ENCODE results near the gene PARVG.

Gene PARVG

DNA sequence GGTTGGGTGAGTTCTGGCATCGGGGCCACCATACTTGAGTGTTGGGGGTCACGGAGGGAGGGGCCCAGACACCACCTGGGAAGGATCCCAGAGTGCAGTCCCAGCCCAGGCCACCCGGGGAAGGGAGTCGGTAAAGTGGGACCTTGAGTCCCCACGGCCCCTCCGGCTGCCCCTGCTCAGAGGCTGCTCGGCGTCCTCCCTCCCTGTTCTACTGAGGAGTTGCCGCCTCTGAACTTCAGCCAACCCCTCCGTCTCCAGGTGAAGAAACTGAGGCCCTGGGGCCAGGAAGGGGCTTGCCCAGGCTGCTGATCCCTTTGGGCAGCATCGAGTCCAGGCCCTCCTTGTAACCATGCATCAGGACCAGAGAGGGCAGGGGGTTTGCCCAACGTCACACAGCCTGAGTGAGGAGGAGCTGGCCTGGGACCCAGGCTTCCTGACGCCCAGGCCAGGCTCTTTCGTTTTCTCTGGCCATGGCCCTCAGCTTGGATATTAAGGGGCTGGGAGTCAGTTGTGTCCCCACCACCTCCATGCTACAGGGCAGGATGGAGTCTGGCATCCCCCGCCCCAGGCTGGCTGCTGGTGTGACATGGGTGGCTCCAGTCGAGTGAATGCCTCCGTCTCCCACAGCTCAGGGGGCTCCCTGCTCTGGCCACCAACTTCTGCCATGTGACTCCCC, 1.3 kb downstream of the PARVG start:
- DNase-seq, result no peak

DNA sequence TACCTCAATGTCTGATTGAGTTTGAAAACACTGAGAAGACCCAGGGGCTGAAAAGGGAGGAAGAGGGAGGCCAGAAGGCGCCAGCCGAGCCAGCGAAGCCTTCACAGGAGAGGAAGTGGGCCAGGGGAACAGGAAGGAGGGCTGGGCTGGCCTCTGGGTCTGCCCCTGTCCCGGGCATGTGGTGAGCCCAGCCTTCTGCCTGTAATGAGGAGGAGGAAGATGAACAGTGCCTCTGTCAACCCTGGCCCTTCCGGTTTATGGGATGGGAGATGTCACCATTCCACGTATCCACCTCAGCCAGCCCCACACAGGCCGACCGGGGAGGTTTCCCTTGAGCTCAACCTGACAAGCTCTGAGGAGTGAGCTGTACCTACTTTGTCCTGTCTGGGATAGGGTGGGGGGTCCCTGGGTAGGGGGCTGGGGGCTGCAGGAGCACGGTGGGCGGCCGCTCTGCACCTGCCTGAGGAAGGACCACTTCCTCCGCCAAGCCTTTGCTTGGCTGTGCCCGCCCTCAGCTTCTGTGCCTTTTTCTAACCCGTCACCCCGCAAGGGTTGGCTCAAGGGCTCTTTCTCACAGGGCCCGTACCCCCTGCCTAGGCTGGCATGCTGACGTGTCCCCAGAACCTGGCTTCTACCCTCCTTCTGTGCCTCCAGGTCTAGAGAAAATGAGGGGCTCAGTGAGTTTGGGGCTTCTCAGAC, 2.0 kb downstream of the PARVG start:
- no peak for DNase-seq

DNA sequence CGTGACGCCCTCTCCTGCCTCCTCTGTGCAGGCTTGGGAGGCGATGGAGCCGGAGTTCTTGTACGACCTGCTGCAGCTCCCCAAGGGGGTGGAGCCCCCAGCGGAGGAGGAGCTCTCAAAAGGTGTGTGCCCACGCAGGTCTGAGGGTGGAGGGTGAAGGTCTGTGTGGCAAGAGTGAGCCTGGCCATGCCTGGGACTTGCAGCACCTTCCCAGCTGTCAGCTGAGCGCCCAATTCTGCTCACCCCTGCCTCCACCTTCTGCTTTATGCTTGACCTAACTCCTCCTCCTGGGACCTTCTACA, 2.5 kb downstream of the PARVG start:
- no peak for DNase-seq

DNA sequence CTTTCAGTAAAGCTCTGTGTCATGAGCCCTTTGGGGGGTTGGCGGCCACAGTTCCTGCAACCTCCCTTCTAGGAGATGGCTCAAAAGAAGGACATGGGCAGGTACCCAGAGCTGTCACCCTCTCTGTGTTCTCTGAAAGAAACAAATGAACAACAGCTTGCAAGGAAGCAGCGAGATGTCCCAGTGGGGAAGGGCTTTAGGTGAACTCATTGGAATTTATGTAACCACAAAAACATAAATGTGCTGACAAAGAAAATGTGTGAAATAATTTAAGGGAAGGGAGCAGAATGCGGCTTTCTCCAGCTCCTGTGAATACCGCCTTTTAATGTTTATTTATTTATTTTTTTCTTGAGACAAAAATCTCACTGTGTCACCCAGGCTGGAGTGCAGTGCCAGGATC, 3.3 kb downstream of the PARVG start:
- no peak for DNase-seq

DNA sequence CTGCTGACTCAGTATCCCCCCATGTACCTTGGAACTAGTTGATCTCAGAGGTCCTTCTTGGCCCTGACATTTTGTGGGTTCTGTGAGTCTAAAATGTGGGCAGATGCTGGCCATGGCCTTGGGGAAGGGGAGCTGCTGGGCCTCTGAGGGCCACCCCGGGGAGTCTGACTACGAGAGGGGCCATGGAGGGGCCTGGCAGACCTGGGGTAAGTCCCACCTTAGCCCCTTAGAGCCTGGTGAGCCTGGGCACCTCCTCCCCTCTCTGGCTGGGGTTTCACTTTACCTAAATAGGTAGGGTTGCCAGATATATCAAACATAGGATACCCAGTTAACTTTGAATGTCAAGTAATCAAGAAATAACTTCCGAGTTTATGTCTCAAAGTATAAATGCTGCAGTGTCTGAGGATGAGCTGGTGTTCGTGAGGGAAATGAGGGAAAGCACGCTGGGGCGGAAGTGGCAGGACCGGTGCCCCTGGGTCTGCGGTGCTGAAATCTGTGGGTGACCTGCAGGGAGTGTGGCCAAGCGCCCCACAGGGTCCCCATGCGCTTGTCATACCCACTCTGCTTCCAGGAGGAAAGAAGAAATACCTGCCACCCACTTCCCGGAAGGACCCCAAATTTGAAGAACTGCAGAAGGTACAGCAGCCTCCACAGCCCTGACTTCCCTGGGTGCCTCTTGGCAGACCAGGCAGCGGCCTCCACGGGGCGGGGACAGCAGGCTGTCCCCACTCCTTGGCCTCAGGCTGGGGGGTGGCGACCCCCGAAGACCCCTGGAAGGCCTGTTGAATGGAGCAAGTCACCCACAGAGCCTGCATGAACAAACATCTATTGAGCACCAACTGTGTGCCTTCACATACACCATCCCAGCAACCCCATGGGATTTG, 4.8 kb downstream of the PARVG start:
- DNase-seq, result no peak

DNA sequence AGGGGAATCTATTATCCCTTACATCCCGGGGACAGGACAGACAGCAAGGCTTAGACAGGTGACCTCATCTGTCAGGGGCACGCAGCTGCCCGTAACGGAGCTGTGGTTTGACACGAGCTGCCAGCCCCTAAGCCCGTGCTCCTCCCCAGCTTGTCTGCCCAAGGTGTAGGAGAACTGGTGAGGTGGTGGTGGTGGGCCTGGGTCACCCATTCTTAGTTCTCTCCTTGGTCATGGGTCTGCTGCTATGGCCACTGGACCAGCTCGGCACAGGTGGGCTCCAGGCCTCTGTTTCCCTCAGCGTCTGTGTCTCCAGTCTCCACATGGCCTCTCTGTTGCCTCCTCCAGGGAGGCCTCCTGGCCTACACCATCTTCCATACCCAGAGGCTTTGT, 5.4 kb downstream of the PARVG start:
- no peak for DNase-seq

DNA sequence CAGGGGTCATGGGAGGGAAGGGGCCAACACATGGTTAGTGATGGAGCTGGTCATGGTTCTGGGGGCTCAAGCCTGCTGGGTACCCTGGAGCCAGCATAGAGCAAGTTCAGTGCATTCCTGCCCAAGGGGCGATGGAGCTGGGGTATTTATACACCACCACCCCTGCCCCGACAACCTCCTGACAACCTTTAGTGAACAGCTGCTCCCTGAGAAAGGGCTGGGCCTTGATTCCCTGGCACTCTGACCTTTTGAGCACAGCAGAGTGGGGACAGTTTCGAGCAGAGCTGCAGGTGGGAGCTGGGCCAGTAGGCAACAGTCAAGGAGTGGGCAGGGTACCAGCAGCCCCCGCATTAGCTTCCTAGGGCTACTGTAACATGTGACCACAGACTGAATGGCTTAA, 6.0 kb downstream of the PARVG start:
- DNase-seq, result no peak

DNA sequence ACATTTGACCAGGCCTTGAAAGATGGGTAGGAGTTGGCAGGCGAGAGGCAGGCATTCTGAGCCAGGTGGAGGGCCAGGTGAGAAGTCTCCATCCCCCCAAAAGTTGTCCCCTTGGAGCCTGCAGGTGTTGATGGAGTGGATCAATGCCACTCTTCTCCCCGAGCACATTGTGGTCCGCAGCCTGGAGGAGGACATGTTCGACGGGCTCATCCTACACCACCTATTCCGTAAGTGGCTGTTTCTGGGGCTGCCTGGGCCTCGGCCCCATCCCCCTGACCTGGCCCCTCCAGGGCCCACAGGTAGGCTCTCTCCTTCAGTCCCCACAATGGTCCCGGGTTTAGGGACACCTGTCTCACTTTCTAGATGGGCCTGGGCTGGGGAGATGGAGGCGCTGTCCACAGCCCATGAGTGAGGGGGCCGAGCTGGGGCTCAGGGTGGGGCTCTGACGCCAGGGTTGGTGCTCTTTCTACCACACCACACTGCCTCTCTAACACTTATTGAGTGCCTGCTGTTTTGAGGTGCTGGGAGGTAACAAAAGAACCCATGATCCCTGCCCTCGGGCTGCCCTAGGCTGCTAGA, 7.0 kb downstream of the PARVG start:
- DNase-seq, result no peak

DNA sequence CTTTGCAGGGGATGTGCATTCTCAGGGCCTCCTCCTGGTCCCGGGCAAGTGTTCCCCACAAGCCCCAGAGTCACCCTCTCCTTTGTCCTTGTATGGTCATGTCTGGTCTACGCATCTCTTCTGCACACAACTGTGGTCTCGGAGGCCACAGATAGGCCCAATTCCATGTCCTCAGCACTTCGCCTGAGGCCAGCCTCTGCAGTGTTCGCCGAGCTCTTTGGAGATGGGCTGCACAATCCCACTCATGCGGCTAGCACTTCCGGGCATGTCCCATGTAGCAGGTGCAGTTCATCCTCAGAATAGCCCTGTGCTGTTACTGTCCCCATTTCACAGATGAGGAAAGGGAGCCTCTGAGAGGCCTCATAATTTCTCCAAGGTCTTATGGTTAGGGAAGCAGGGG, 7.6 kb downstream of the PARVG start:
- no peak for DNase-seq

DNA sequence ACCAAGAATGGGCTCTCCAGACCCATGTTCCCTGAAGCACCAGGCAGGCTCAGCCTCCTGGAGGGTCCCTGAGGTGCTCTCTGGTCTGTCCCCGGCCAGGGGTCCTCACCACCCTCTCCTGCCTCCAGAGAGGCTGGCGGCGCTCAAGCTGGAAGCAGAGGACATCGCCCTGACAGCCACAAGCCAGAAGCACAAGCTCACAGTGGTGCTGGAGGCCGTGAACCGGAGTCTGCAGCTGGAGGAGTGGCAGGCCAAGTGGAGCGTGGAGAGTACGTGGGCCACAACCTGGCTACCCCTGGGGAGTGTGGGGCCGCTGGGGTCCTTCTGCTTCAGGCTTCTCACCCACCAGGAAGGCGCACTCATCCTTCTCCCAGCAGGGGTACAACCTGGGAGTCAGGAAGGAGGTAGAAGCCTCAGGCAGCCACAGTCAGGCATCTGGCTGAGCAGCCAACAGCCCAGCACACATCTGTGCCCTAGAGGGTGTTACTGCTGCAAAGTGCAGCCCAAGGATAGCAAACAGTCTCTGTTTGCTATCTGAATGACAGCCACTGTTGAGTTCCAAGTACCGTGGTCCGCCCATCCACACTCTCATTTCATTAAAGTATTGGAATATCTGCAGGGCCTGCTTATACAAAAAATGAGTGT, 8.4 kb downstream of the PARVG start:
- no peak for DNase-seq

DNA sequence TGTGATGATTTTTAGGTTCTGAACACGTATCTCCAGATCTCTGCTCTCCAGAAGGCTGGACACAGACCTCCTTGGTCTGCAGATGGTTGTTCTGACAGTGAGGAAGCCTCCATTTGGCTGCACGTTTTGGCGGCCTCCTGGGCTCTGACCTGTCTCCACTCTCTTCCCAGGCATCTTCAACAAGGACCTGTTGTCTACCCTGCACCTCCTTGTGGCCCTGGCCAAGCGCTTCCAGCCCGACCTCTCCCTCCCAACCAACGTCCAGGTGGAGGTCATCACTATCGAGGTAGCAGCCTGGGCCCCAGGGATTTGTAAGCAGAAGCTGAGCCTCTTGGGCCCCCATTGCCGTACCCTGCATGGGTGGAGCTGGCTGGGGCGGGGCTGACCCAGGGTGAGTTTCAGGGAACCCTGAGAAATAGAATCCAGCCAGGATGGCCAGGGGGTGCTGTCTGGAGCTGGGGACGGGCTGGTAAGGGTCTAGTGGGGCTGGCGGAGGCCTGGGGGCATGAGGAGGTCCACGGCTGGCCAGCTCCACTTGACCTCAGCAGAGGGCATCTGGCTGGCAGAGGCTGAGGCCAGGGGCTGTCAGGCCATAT, 9.8 kb downstream of the PARVG start:
- DNase-seq, result no peak

DNA sequence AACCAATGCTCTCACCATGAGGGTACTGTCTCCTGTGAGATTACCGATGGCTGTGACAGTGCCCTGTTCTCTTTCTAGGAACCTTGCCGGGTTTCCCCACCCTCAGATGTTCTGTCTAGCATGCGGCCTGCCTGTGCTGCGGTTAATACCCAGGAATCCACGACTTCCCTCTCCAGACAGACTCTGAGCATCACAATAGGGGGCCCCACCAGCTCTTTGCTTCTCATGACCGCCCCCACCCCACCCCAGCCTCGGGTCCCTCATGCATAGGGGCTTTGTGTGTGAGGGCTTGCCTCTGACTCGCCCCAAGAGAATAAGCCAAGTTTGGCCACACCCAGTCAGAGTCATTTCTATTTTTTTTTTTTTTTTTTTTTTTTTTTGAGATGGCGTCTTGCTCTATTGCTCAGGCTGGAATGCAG, 10.3 kb downstream of the PARVG start:
- DNase-seq, result no peak

DNA sequence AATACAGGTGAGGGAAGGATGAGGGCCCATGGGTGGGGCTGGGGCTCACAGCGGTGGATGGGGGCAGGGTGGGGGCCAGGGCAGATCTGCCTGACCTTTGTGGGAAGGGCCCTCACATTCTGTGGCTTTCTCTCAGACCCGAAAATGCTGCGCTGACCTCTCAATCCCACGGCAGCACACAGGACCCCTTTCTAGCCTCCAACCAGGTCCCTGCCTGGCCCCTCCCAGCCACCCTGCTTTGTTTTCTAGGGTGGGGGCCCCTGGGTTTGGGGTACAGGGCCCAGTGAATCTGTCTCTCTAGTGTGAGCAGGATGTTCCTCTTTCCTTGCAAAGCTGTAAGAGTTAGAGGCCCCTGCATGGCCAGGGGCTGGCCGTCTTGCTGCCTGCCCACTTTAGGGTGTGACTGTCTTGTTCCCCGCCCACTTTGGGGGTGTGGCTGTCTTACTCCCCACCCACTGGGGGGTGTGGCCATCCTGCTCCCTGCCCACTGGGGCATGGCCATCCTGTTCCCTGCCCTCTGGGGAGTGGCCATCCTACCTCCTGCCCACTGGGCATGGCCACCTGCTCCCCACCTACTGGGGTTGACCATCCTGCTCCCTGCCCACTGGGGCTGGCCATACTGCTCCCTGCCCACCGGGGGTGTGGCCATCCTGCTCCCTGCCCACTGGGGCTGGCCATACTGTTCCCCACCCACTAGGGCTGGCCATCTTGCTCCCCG, 11.5 kb downstream of the PARVG start:
- DNase-seq, result no peak

DNA sequence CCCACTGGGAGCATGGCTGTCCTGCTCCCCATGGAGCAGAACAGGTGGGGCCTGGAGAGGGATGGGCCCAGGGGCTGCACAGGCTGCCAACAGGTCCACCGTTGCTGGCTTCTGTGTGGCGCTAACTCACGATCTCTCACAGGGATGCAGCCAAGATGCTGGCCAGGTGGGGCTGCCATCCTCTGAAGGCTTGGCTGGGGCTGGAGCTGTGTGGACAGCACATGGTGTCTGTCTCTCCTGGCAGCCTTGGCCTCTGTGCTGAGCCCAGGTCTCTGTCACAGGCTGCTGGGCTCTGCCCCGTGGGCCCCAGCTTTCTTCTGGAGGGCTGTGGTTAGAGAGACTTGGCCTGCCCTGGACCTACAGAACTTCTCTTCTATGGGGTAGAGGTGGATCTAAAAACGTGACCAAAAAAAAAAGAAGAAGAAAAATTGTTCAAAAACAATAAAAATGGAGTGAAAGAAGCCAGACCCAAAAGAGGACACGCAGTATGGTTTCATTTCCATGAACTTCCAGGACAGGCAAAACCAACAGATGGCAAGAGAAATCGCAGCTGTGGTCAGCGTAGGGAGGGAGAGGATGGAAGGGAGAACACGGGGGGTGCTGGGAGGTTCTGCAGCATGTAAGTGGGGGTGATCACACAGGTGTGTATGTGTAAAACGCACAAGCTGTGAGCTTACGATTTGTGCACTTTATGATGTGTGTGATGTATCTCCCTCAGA, 12.2 kb downstream of the PARVG start:
- DNase-seq, result no peak

DNA sequence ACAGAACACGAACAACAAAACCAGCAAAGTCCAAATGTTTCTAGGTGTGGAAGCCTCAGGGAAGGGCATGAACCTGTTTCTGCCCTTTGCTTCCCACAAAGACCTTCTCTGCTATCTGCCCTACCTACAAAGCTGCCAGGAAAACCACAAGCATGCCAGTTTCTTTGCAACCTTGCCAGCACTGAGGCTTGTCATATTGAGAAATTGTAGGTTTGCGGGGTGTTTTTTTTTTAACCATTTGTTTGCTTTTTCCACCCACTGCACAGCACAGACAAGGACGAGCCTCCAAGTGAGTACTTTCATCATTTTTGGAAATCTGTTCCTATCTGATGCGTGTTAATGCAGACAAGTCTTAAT, 12.8 kb downstream of the PARVG start:
- no peak for DNase-seq

DNA sequence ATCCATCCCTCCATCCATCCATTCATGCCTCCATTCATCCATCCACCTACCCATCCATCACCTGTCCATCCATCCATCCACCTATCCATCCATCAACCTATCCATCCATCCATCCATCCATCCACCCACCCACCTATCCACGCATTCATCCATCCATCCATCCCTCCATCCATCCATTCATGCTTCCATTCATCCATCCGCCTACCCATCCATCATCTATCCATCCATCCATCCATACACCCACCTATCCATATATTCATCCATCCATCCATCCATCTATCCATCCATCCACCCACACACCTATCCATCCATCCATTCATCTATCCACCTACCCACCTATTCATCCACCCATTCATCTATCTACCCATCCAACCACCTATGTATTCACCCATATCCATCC, 13.8 kb downstream of the PARVG start:
- no peak for DNase-seq

DNA sequence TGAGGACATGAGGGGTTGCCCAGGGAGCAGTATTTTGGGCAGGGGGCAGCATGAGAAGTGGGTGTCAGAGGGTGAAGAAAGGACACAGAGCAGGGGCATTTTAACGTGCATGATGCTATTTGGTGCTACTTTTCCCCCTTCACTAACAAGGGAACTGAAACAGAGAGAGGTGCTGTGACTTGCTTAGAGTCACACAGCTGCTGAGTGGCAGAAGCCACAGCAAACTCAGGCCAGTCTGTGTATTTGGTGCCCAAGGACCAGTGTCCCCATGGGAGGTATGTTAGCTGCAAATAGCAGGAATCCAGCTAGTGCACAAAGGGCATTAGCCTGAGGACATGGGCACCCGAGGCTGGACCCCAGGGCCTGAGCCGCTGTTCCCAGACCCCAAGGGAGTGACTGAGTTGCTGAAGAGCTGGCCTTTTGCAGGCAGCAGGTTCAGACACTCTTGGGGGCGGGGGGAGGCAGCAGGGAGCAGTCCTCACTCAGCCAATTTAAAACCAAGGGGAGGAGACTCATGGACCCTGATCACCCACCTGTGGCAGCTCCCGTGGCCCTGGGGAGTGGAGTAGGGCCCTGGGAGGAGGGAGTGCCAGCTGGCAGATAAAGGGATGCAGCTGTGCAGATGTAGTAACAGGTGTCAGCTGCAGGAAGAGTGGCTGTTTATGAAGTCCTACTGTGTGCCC, 14.6 kb downstream of the PARVG start:
- DNase-seq, result no peak

DNA sequence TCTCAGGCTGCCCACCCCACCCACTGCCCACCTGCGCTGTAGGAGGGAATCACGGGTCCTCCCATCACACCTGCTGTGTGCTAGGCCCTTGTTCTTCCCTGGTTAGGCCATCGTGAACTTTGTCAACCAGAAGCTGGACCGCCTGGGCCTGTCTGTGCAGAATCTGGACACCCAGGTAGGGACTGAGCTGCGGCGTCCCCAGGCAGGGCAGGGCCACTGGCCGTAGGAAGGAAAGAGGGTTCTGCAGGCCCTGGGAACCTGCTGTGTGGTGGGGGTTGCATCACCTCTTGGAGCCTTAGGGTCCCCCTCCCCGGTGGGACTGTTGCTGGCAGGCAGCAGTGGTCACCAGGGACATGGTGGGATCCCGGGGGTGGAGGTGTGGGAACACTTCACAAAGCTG, 15.5 kb downstream of the PARVG start:
- no peak for DNase-seq

DNA sequence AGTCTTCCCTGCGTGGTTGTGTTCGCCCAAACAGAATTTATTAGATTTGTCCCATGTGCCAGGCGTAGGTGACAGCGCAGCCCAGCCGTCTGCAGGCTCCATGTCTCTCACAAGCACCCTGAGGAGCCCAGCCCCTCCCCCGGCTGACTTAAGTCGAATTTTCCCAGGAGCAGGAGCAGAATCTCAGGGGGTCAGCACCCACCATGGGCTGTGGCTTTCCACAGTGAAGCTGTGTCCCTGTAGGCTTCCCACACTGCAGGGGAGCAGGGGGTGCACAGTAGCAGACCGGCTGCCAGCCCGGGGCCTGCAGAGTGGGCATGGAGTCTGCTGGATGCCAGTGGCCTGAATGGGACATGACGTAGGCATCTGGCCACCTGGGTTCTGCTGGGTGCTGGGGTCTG, 16.0 kb downstream of the PARVG start:
- DNase-seq, result no peak

DNA sequence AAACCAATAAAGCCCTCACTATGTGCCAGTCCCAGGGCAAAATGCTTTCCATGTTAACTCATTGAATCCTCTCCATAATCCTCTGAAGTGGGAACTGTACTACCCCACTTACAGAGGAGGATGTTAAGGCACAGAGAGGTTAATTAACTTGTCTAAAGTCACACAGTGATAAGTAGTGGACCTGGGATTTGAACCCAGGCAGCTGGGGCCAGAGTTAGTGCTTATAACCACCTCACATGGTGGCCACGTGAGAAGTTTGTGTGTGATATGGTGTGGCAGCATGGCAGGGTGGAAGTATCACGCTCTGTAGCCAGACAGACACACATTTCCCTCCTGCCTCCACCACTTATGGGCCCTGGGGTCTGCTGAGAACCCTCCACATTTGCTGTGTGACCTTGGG, 16.5 kb downstream of the PARVG start:
- DNase-seq, result no peak

DNA sequence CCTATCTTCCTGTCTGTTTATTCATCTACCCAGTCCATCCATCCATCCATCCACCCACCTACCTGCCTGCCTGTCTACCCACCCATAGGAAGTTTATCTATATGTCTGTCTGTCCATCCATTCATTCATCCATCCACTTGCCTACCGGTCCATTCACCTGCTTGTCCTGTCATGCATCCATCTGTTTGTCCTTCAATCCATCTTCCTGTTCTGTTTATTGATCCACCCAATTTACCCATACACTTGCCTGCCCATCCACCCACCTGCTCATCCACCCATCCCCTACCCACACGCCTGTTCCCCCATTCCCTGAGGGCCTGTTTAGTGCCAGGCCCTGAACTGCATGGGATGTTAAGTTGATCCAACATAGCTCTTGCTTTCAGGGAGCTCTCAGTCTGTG, 18.4 kb downstream of the PARVG start:
- DNase-seq, result no peak

All from right hindlimb (tissue), 1 donor.